ENCODE measurements around the gene NKD1.

The NKD1 gene

DNA sequence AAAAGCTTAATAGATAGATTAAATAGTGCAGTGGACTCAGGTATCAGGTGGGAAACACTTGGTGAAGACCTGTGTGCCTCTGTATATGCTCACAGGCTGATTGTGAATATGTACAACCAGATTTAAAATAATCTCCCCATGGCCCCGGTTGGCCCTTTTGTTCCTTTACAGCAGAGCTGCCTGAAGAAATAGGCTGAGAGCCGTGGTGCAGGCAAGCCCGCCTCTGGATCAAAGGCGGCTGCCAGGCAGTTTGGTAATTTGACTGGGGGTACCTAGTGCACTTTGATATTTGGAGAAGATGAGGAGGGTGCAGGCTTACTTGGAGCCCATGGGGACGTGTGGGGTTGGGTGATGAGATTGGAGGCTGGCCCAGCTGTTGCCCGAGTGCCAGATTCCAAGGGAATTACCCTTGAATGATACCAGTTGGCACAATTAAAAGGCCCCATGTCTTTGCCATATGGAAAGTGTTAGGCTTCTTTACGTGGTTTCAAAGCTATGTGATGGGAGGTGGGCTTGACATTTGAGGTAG is 5.0 kb downstream of the NKD1 start:
- Histone ChIP-seq H3K4me1 (ENCODE audit: low read length) (peaks cover 5% of the 10 kb centered on the region), H3K27ac (ENCODE audit: low read length) (no peak overlapping the region), H3K4me3 (ENCODE audit: low read length) (no peak overlapping the region), H3K79me2 (ENCODE audit: low read length) (no peaks in the 10 kb centered on the region), H3K9me3 (ENCODE audit: insufficient read depth, low read length) (no peaks in the 10 kb centered on the region), H3K36me3 (replicated peaks; ENCODE audit: low read depth, low read length) (no peaks in the 10 kb centered on the region), H3K4me2 (ENCODE audit: low read length) (no peak overlapping the region), H4K20me1 (ENCODE audit: insufficient read depth, low read length) (no peaks in the 10 kb centered on the region), H3K27me3 (ENCODE audit: low read depth, low read length) (peaks cover 3% of the 10 kb centered on the region; the same call in 1 of the 2 replicates), H3K9ac (ENCODE audit: low read length) (no peak overlapping the region), H2AFZ (ENCODE audit: low read depth, low read length) (no peak overlapping the region)
- TF ChIP-seq EZH2phosphoT487 (IDR thresholded peaks at IDR 0.05; ENCODE audit: low read depth) (no peak), CTCF (IDR thresholded peaks at IDR 0.05; ENCODE audit: low read depth, low read length) (no peak)

GRCh38 chr16:50553731-50554360 is 5.7 kb downstream of the NKD1 start:
- no peaks in the 10 kb centered on the region for H3K79me2 ChIP-seq (ENCODE audit: low read length)
- H2AFZ ChIP-seq (ENCODE audit: low read depth, low read length) = no peak overlapping the region
- H3K36me3 ChIP-seq (replicated peaks; ENCODE audit: low read depth, low read length) = no peaks in the 10 kb centered on the region
- no peaks in the 10 kb centered on the region for H3K9me3 ChIP-seq (ENCODE audit: insufficient read depth, low read length)
- H3K27ac ChIP-seq (ENCODE audit: low read length) = no peak overlapping the region
- TF ChIP-seq CTCF (IDR thresholded peaks at IDR 0.05; ENCODE audit: low read depth, low read length) (no peak), EZH2phosphoT487 (IDR thresholded peaks at IDR 0.05; ENCODE audit: low read depth) (no peak)
- H3K27me3 ChIP-seq (ENCODE audit: low read depth, low read length) = peaks cover 2% of the 10 kb centered on the region; the same call in 1 of the 2 replicates
- no peaks in the 10 kb centered on the region for H4K20me1 ChIP-seq (ENCODE audit: insufficient read depth, low read length)
- no peak overlapping the region for H3K4me2 ChIP-seq (ENCODE audit: low read length)
- H3K4me1 ChIP-seq (ENCODE audit: low read length) = peaks cover 3% of the 10 kb centered on the region
- H3K9ac ChIP-seq (ENCODE audit: low read length) = no peak overlapping the region
- no peak overlapping the region for H3K4me3 ChIP-seq (ENCODE audit: low read length)

- Histone ChIP-seq H3K4me2 (ENCODE audit: low read length) (no peak overlapping the region), H3K27me3 (ENCODE audit: low read depth, low read length) (no peaks in the 10 kb centered on the region), H4K20me1 (ENCODE audit: insufficient read depth, low read length) (no peaks in the 10 kb centered on the region), H2AFZ (ENCODE audit: low read depth, low read length) (no peak overlapping the region), H3K9me3 (ENCODE audit: insufficient read depth, low read length) (no peaks in the 10 kb centered on the region), H3K4me3 (ENCODE audit: low read length) (no peak overlapping the region), H3K27ac (ENCODE audit: low read length) (no peak overlapping the region), H3K4me1 (ENCODE audit: low read length) (no peaks in the 10 kb centered on the region), H3K79me2 (ENCODE audit: low read length) (no peaks in the 10 kb centered on the region), H3K9ac (ENCODE audit: low read length) (no peak overlapping the region), H3K36me3 (replicated peaks; ENCODE audit: low read depth, low read length) (no peaks in the 10 kb centered on the region)
- TF ChIP-seq EZH2phosphoT487 (IDR thresholded peaks at IDR 0.05; ENCODE audit: low read depth) = no peak
- TF ChIP-seq CTCF (IDR thresholded peaks at IDR 0.05; ENCODE audit: low read depth, low read length) = no peak
Observed at GRCh38 chr16:50555269-50555875, 7.2 kb downstream of the NKD1 start.

GRCh38 chr16:50555952-50556673 is 7.9 kb downstream of the NKD1 start:
- no peak overlapping the region for H3K4me3 ChIP-seq (ENCODE audit: low read length)
- no peaks in the 10 kb centered on the region for H3K27me3 ChIP-seq (ENCODE audit: low read depth, low read length)
- H3K9ac ChIP-seq (ENCODE audit: low read length) = no peak overlapping the region
- H3K4me1 ChIP-seq (ENCODE audit: low read length) = no peaks in the 10 kb centered on the region
- H3K9me3 ChIP-seq (ENCODE audit: insufficient read depth, low read length) = no peaks in the 10 kb centered on the region
- no peaks in the 10 kb centered on the region for H3K79me2 ChIP-seq (ENCODE audit: low read length)
- H3K27ac ChIP-seq (ENCODE audit: low read length) = no peak overlapping the region
- no peak overlapping the region for H2AFZ ChIP-seq (ENCODE audit: low read depth, low read length)
- H4K20me1 ChIP-seq (ENCODE audit: insufficient read depth, low read length) = no peaks in the 10 kb centered on the region
- TF ChIP-seq EZH2phosphoT487 (IDR thresholded peaks at IDR 0.05; ENCODE audit: low read depth) (no peak), CTCF (IDR thresholded peaks at IDR 0.05; ENCODE audit: low read depth, low read length) (no peak)
- no peaks in the 10 kb centered on the region for H3K36me3 ChIP-seq (replicated peaks; ENCODE audit: low read depth, low read length)
- no peak overlapping the region for H3K4me2 ChIP-seq (ENCODE audit: low read length)
